Amniotic epithelial cell (primary cell): ENCODE data around the gene CD48.
"Not testable (repeated sequence)": the region's sequence is repeated elsewhere in the genome, so short reads cannot be mapped to it uniquely, and the experiment has no call there.

Source experiments
- DNase-seq: peaks from one replicate; pipeline ENCODE4 v3.0.0-alpha.2; 2010; ENCODE audit warnings: low read depth

The CD48 gene

GRCh38 chr1:160713161-160713560 lies 1.5 kb upstream of the CD48 start:
- no peak for DNase-seq

GRCh38 chr1:160712525-160713080 lies 981 bp upstream of the CD48 start:
- DNase-seq = not testable (repeated sequence)

DNA sequence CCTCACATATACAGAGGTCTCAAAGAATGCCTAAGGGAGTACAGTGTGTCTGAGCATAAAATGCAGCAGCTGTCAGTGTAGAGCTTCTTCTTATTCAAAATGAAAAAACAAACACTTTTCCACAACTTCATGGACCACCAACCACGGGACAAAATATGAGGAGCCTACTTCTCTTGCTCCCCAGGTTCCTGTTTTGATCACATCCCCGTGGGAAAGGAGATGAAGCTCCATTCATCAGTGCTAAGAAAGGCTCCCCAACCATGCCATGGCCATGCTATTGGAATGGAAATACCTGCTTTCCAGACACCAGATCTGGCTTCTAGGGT lies 383 bp downstream of the CD48 start:
- DNase-seq = no peak

DNA sequence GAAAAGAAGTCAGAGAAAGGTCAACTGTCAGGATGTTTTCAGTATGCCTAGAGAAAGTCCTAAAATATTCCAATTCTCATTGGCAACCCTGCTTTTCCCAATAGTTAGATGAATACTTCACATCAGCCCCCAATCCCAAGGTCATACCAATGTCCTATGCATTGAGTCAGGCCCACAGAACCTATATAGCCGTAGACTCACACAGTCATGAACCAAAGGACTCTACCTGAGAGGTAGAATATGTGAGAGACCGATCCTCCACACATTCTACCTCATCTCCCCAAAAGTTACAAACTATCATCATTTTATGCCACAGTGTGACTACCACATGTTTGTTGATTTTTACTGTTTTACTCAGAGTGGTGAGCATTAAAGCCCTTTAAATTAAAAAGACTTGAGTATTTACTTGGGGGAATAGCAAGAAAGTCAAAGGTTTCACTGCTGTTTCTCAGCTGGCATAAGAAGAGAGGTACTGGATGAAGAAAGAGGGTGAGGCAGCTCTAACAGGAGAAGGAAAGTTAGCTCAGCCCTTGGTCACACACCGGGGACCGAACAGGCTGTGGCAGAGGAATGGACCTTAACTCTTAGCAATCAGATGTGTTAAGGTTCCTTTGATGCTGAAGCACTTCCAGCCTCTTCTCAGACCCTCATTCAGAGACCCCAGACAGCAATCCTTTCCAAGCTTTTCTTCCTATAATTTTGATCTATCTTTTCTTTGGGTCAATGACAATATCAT lies 937 bp downstream of the CD48 start:
- no peak for DNase-seq

GRCh38 chr1:160709715-160710114 lies 1.9 kb downstream of the CD48 start:
- DNase-seq = no peak

DNA sequence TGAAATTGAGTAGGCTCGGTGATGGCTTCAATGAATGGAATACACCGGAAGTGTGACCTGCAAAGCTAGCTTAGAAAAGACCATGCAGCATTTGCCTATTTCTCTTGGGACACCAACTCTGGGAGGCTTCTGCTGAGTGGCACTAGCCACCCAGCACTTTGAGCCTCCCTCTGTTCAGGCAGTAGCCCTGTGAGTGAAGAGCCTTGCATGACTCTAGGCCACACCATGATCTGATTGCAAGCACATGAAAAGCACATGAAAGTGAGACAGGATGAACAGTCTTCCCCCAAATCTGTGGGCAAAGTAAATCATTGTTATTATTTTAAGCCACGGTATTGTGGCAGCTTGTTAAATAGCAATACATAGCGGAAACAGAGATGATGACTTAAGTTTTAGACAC lies 2.8 kb downstream of the CD48 start:
- DNase-seq = no peak

GRCh38 chr1:160708118-160708517 lies 3.5 kb downstream of the CD48 start:
- DNase-seq = no peak

DNA sequence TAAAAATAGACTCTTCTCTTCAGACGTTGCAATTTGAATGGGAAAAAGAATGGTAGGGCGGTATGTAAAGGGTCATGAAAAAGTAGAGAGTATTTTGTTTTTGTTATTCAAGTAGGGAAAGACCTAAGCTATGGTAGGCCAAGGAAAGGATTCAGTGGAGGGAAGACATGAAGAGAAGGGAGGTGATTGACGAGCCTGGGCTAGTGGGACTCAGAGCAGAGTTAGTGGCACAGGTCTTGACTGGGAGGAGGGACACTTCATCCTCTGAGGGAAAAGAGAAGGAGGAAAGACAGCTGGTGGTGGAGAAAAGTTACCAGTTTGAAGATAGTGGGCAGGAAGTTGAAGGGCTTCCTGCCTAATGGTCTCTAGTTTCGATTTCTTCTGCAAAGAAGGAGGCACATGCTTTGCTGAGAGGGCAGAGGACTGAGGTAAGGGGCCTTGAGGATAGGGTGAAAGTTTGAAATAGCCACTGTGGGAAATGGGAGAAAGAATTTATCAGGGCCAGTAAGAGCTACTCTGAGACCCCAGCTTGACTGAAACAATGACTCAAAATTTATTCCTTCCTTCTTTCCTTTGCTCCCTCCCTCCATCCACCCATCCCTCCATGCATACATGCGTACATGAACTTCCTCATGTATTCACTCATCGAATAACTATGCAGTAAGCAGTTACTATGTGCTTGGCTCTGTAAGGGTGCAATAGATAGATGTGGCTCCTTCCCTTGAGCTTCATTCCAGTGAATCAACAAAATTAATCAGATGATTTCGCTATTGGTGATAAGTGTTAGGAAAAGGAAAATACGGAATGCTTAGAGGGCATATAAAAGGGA lies 4.2 kb downstream of the CD48 start:
- DNase-seq = no peak

DNA sequence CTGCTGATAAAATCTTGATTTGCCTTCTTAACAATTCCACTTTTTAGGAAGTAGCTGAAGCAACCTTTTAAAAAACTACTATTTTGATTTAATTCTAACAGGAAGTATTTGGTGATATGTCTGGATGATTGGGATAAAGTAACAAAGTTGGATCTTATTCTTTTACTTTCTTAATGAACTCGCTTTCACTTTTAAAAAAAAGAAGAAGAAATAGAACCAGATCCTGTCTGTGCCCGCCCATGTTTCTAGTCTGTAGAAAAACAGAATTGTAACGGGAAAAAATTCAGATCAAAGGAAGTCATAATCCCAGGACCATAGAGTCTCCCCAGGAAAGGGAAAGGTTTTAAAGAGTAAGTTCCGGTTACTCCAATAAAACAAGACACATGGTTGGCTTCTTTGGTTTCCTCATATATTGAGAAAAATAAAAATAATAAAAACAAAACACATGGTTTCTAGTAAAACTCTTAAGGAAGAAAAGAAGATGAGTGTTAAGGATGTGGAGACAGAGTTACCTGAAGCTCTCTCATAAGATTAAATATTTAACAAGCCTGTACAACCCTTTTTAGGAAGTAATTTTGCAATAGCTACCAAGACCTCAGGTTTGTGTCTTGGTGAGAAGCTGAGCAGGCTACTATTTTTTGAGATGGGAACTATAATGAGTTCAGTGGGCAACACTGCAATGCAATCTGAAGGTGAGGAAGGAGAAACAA lies 4.9 kb downstream of the CD48 start:
- DNase-seq = no peak

GRCh38 chr1:160705742-160706141 lies 5.9 kb downstream of the CD48 start:
- DNase-seq = no peak

GRCh38 chr1:160705212-160705621 lies 6.4 kb downstream of the CD48 start:
- DNase-seq = not testable (repeated sequence)

DNA sequence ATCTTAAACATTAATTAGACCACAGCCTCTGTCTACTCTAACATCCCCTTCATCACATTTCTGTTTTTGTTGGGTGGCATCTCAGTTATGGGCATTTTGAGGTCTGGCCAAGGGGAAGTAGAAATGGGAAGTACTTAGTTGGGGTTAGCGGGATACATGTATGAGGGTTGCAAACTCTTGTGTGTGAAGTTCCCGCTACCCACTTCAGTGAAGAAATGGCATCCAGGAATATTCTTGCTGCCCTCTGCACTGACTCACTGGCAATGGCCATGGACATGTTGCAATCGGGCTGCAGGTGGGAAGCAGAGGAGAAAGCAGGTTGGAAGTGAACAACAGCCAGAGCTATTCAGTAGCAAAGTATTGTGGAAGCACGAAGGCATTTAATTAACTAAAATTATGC lies 7.4 kb downstream of the CD48 start:
- peak; percentile 11 for DNase-seq

DNA sequence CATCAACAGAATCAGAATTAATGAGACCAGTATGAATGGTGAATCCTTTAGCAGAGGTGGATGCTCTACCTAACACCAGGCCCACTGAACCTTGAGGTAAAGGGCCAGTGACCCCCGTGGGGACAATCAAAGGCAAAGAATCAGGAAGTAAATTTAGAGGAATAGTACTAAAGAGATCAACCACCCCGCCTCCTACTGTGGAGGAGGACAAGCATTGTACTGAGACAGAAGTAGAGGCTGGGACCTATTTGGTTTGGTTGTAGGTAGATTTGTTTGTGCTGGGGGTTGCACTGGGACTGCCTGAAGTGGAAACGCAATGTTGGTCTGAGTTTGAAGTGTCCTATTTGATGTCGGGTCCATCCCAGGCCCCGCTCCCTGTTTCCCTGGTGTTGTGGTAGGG lies 9.5 kb downstream of the CD48 start:
- no peak for DNase-seq

GRCh38 chr1:160692390-160692789 lies 19.2 kb downstream of the CD48 start:
- not testable (repeated sequence) for DNase-seq

- no peak for DNase-seq
Measured at GRCh38 chr1:160685266-160685665, 26.4 kb downstream of the CD48 start.

GRCh38 chr1:160682983-160683865 lies 28.4 kb downstream of the CD48 start:
- peak; percentile 20 for DNase-seq

DNA sequence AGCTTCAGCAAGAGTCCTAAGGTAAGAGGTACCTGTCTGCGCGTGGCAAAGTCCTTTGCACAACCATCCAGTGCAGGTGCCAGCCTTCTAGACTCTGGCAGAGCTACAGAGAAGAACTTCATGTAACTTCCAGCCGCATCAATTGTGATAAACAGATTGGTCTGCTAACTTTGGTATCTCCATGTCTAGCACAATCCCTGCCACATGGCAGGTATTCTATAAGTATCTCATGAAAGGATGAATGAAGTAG lies 29.8 kb downstream of the CD48 start:
- DNase-seq = no peak

GRCh38 chr1:160681066-160681890 lies 30.3 kb downstream of the CD48 start:
- DNase-seq = peak; percentile 62

DNA sequence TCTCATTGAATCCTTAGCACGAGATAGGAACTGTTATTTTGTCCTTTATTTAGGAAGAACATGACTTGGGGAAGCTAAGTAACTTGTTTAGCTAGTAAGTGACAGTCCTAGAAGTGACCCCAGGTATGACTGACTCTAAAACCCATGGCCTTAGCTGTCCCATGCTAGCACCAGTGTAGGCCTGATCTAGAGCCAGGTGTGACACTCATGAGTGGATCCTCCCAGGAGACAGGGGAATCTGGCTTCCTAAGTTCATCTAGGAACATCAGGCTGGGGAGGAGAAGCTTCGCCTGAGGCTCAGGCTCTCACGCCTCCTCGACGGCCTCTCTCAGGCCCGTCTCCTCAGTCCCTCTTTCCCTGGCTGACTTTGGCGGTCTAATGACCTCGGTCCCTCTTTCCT lies 31.2 kb downstream of the CD48 start:
- DNase-seq = no peak

DNA sequence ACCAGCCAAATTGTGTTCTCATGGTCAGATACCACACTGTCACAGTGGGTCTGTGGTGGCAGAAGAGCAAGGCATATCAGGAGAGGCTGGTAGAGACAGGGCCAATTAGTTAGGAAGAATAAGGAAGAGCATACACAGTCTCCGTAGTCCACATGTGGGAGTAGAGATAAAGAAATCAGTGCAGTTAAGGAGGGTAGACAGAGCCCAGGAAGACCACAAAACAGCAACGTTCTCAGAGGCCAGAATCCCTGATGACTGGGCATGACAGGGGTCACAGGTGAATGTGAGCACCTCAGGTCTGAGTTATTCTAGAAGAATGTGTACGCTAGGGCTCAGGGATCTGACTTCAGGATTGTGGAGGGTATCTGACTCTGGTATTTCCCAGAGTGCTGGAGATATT lies 31.7 kb downstream of the CD48 start:
- DNase-seq = no peak
